Caco-2 (cell line): ENCODE results near the gene EME2. TPM values are rescaled to one million over a fixed set of nuclear protein-coding genes. Genes with fewer than 3 reads are reported as not detected.

Experiments used
- BruUV-seq: library from RNA; stranded (reverse); fragments of 400-500 nt; replicated peaks from 2 replicates; lab custom pipeline; 2021; lab: Mats Ljungman, UMichigan
- CTCF ChIA-PET: fragments of 300-600 bp; sonication (Branson Sonifier 250); formaldehyde crosslinking; loops from one replicate; lab custom pipeline; 2022; ENCODE audit warnings: antibody characterized with exemption; lab: Charles Lee
- POLR2A ChIA-PET: fragments of 300-600 bp; sonication (Branson Sonifier 250); formaldehyde crosslinking; loops from one replicate; lab custom pipeline; 2022; ENCODE audit warnings: antibody characterized with exemption; lab: Charles Lee
- DNase-seq, 2 experiments: peaks; one replicate each; pipeline versions ENCODE4 v3.0.0 to v3.0.0-alpha.2; 2020 to 2022
- H3K27me3 ChIP-seq: replicated peaks from 2 replicates; pipeline ENCODE4 v1.6.0; 2011; ENCODE audit warnings: low read length; ENCODE audit not compliant: control insufficient read depth, insufficient read depth
- H3K36me3 ChIP-seq: 2 replicates; pipeline ENCODE4 v1.5.1; 2011; ENCODE audit warnings: low read length; ENCODE audit not compliant: control insufficient read depth, insufficient read depth
- H3K4me1 ChIP-seq: fragments of 250-450 bp; sonication (Bioruptor Pico); 2 replicates; pipeline ENCODE4 v1.5.1; 2020; ENCODE audit warnings: mild to moderate bottlenecking
- H3K4me3 ChIP-seq: 2 replicates; pipeline ENCODE4 v1.5.1; 2011; ENCODE audit warnings: low read depth, mild to moderate bottlenecking, control low read depth, low read length
- H3K9me3 ChIP-seq: fragments of 250-450 bp; sonication (Bioruptor Pico); 2 replicates; pipeline ENCODE4 v1.5.1; 2020; ENCODE audit warnings: mild to moderate bottlenecking, moderate library complexity
- H3K27ac Mint-ChIP-seq: one replicate; pipeline ENCODE4 v1.8.0; 2022; ENCODE audit warnings: mixed read lengths; ENCODE audit not compliant: unreplicated experiment
- H3K27me3 Mint-ChIP-seq: one replicate; pipeline ENCODE4 v1.8.0; 2022; ENCODE audit warnings: mixed read lengths; ENCODE audit not compliant: insufficient read depth, unreplicated experiment
- H3K36me3 Mint-ChIP-seq: one replicate; pipeline ENCODE4 v1.8.0; 2022; ENCODE audit warnings: mild to moderate bottlenecking, mixed read lengths; ENCODE audit not compliant: insufficient read depth, unreplicated experiment
- H3K4me1 Mint-ChIP-seq: one replicate; pipeline ENCODE4 v1.8.0; 2022; ENCODE audit warnings: low read depth, mixed read lengths; ENCODE audit not compliant: unreplicated experiment
- H3K4me3 Mint-ChIP-seq: one replicate; pipeline ENCODE4 v1.8.0; 2022; ENCODE audit warnings: mild to moderate bottlenecking, moderate library complexity, mixed read lengths; ENCODE audit not compliant: unreplicated experiment
- H3K9me3 Mint-ChIP-seq: one replicate; pipeline ENCODE4 v1.8.0; 2022; ENCODE audit warnings: mixed read lengths; ENCODE audit not compliant: unreplicated experiment
- CTCF ChIP-seq, 2 experiments: fragments of 200-600 bp in 1 of 2; IDR thresholded peaks; 1 replicate in 1 of 2; 2 replicates in 1 of 2; pipeline versions ENCODE4 v1.5.1 to v1.8.0; 2011 to 2022; ENCODE audit warnings: antibody characterized with exemption in 1 of 2, control low read depth in 1 of 2, inconsistent platforms in 1 of 2, low read depth in 1 of 2, low read length in 1 of 2, mild to moderate bottlenecking in 1 of 2, moderate library complexity in 1 of 2; ENCODE audit not compliant: insufficient read depth in 1 of 2, severe bottlenecking in 1 of 2, unreplicated experiment in 1 of 2
- intact Hi-C: fragments of 100-400 bp; cut with micrococcal nuclease; formaldehyde crosslinking; loops from one replicate; pipeline ENCODE4 v1.10.0; 2022; ENCODE audit not compliant: unreplicated experiment
- total RNA-seq: library from RNA; stranded (reverse); gene quantifications from 2 replicates; pipeline ENCODE4 v1.2.3, GENCODE V29; 2022

Gene EME2
- total RNA-seq, 1 experiment from 2014 or later = 24.1 TPM

GRCh38 chr16:1779234-1779701 lies 6.7 kb downstream of the EME2 start:
- Histone ChIP-seq H3K9me3 (no peaks in the 10 kb centered on the region), H3K27me3 (no peaks in the 10 kb centered on the region), H3K36me3 (no peaks in the 10 kb centered on the region), H3K4me1 (peaks cover 13% of the 10 kb centered on the region), H3K4me3 (no peak overlapping the region)
- Mint-ChIP-seq H3K36me3 (peaks cover 84% of the 10 kb centered on the region), H3K9me3 (no peaks in the 10 kb centered on the region), H3K27me3 (no peaks in the 10 kb centered on the region), H3K27ac (peak overlapping the region; percentile 48), H3K4me1 (peaks cover 8% of the 10 kb centered on the region), H3K4me3 (peak overlapping the region; percentile 54)
- intact Hi-C loops = no loop called here
- ChIA-PET CTCF (no interaction called here), POLR2A (no interaction called here)
- no peak for DNase-seq
- no TSS peak for BruUV-seq
- no peak for TF ChIP-seq CTCF (IDR thresholded peaks at IDR 0.05; ENCODE audit: insufficient read depth in 1 of 2, low read depth in 1 of 2, low read length in 1 of 2, severe bottlenecking in 1 of 2, unreplicated experiment in 1 of 2)

GRCh38 chr16:1779741-1780676 lies 7.4 kb downstream of the EME2 start:
- no peak for TF ChIP-seq CTCF (IDR thresholded peaks at IDR 0.05; ENCODE audit: insufficient read depth in 1 of 2, low read depth in 1 of 2, low read length in 1 of 2, severe bottlenecking in 1 of 2, unreplicated experiment in 1 of 2)
- no TSS peak for BruUV-seq
- Mint-ChIP-seq H3K9me3 (no peaks in the 10 kb centered on the region), H3K4me1 (peaks cover 8% of the 10 kb centered on the region), H3K27me3 (no peaks in the 10 kb centered on the region), H3K27ac (peak overlapping the region; percentile 81), H3K4me3 (peak overlapping the region; percentile 86), H3K36me3 (peaks cover 83% of the 10 kb centered on the region)
- Histone ChIP-seq H3K4me3 (no peak overlapping the region), H3K36me3 (0 out of 2 replicates have a peak, but pooled peaks cover under 1% of the 10 kb centered on the region), H3K4me1 (peaks cover 7% of the 10 kb centered on the region), H3K9me3 (no peaks in the 10 kb centered on the region), H3K27me3 (no peaks in the 10 kb centered on the region)
- DNase-seq = no peak
- POLR2A ChIA-PET = no interaction called here
- intact Hi-C loops = loop anchor here (5.0 kb wide), 1 partner anchor 42 kb away; no protein-coding TSS in a partner anchor
- CTCF ChIA-PET = no interaction called here

GRCh38 chr16:1780677-1781072 lies 8.1 kb downstream of the EME2 start:
- H3K36me3 Mint-ChIP-seq = peaks cover 80% of the 10 kb centered on the region
- no peaks in the 10 kb centered on the region for H3K9me3 ChIP-seq
- peak overlapping the region; percentile 81 for H3K27ac Mint-ChIP-seq
- peaks cover 8% of the 10 kb centered on the region for H3K4me1 Mint-ChIP-seq
- POLR2A ChIA-PET = no interaction called here
- no peaks in the 10 kb centered on the region for H3K27me3 Mint-ChIP-seq
- no peak for DNase-seq
- peak overlapping the region; percentile 86 for H3K4me3 Mint-ChIP-seq
- CTCF ChIA-PET = no interaction called here
- peaks cover 7% of the 10 kb centered on the region for H3K4me1 ChIP-seq
- no peaks in the 10 kb centered on the region for H3K27me3 ChIP-seq
- no peak for TF ChIP-seq CTCF (IDR thresholded peaks at IDR 0.05; ENCODE audit: insufficient read depth in 1 of 2, low read depth in 1 of 2, low read length in 1 of 2, severe bottlenecking in 1 of 2, unreplicated experiment in 1 of 2)
- no peak overlapping the region for H3K4me3 ChIP-seq
- peaks cover 2% of the 10 kb centered on the region; the same call in 1 of the 2 replicates for H3K36me3 ChIP-seq
- BruUV-seq = TSS peak; percentile 47
- no peaks in the 10 kb centered on the region for H3K9me3 Mint-ChIP-seq
- intact Hi-C loops = loop anchor here (5.0 kb wide), 1 partner anchor 42 kb away; no protein-coding TSS in a partner anchor
